ENCODE results near the gene LINGO1. TPM values are rescaled to one million over a fixed set of nuclear protein-coding genes. Genes with fewer than 3 reads are reported as not detected.

The LINGO1 gene
- total RNA-seq, 1 donor from 2014 or later: 18.8 TPM

DNA sequence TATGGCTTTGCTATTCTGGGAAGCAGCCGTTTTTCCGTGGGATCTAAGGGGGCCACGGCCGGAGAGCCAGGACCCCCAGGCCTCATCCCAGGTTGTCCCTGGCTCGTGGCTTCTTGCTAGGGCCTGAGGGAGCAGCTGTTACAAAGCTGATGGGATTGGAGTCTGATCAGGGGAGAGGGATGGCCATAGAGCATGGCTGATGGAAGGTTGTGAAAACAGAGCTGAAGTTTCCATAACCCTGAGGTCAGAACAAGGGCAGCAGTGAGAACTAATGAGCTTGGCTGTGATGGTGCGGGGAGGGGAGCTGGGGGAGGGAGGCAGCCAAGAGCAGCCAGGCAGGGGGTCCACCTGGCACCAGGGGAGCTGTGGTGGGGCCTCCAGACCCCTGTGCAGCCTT lies 63.0 kb downstream of the LINGO1 start:
- Mint-ChIP-seq H3K4me1 (ENCODE audit: unreplicated experiment) (peaks cover 10% of the 10 kb centered on the region), H3K4me3 (ENCODE audit: unreplicated experiment) (no peak overlapping the region), H3K9me3 (ENCODE audit: unreplicated experiment) (no peaks in the 10 kb centered on the region), H3K36me3 (ENCODE audit: low read depth, unreplicated experiment) (no peaks in the 10 kb centered on the region), H3K27ac (ENCODE audit: unreplicated experiment) (no peak overlapping the region), H3K27me3 (ENCODE audit: unreplicated experiment) (peaks cover 2% of the 10 kb centered on the region)
- TF ChIP-seq, protein P1, sequence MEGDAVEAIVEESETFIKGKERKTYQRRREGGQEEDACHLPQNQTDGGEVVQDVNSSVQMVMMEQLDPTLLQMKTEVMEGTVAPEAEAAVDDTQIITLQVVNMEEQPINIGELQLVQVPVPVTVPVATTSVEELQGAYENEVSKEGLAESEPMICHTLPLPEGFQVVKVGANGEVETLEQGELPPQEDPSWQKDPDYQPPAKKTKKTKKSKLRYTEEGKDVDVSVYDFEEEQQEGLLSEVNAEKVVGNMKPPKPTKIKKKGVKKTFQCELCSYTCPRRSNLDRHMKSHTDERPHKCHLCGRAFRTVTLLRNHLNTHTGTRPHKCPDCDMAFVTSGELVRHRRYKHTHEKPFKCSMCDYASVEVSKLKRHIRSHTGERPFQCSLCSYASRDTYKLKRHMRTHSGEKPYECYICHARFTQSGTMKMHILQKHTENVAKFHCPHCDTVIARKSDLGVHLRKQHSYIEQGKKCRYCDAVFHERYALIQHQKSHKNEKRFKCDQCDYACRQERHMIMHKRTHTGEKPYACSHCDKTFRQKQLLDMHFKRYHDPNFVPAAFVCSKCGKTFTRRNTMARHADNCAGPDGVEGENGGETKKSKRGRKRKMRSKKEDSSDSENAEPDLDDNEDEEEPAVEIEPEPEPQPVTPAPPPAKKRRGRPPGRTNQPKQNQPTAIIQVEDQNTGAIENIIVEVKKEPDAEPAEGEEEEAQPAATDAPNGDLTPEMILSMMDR (IDR thresholded peaks at IDR 0.05; ENCODE audit: unreplicated experiment): no peak
- no peak for DNase-seq (ENCODE audit: low spot score)

DNA sequence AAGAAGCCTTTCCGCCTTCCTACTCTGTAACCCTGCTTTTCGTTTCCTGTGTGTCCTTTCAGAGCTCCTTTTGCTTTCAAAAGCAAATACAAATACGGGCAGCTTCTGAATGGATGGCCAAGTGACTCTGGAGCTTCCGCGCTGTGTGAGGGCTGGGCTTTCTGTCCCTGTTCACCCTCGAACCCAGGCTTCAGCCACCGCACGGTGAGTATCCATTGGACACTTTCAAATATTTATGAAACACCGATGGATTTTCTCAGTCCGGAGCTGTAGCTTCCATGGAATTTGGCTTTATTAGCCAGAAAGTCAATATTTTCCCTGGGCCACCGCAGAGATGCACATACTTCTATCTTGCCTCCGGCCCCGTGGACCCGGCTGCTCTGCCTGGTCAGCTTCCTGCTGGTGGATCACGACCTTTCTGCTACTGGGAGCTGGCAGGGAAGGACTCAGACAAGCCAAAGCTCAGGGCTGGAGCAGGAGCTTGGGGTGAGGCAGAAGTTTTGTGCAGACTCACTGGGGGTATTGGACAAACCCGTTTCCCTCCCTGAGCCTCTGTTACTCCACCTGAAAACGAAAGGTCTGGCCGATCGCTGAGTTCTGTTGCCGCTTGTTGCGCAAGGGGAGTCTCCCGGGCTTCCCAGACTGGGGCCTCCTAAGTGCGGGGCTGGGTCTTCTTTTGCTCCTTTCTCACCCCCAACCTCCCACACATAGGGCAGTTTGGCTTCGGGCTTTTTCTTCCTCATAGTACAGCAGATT lies 63.6 kb downstream of the LINGO1 start:
- no peak for DNase-seq (ENCODE audit: low spot score)
- no peaks in the 10 kb centered on the region for H3K27me3 Mint-ChIP-seq (ENCODE audit: unreplicated experiment)
- TF ChIP-seq, protein P1 (IDR thresholded peaks at IDR 0.05; ENCODE audit: unreplicated experiment): no peak
- H3K9me3 Mint-ChIP-seq (ENCODE audit: unreplicated experiment): no peaks in the 10 kb centered on the region
- no peak overlapping the region for H3K27ac Mint-ChIP-seq (ENCODE audit: unreplicated experiment)
- H3K4me3 Mint-ChIP-seq (ENCODE audit: unreplicated experiment): no peak overlapping the region
- peaks cover 10% of the 10 kb centered on the region for H3K4me1 Mint-ChIP-seq (ENCODE audit: unreplicated experiment)
- no peaks in the 10 kb centered on the region for H3K36me3 Mint-ChIP-seq (ENCODE audit: low read depth, unreplicated experiment)

DNA sequence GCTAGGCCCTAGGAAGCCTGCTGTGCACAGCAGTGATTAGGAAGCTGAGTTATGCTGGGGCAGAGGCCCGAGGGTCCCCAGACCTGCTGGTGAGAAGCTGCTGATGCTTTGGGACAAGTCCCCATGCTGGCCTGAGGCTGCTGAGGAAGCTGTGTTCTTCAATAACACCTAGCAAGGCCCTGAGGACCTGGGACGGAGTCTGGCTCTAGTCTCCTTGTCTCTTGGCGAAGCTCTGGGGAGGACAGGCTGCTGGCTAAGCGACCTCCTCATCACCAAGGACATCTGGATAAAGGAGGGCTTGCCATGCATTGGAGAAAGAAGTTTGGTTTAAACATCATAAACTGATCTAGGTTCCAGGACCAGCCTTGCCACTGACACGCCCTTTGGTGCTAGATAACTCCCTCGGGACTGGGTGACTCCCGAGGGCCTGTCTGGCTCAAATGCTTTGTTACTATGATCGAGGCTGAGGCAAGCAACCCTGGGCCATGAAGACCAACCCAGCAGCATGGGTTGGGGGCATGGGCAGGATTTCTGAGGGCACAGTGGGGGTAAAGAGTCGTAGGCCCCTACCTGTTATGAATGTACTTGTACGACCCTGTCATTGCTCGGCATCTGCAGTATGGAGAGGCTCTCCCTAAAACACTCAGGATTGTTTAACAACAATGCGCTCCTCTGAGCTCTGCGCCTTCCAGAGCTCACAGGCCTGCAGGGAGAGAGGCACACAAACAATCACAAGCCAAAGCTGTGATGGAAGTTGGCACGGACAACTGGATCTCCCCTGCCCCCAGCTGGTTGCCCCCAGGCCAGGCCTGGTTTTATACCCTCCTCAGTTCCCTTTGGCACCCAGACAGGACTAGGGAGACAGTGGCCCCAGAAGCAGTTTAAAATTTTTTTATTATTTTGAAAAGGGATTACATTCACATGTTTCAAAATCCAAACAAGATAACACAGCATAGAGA lies 64.4 kb downstream of the LINGO1 start:
- no peaks in the 10 kb centered on the region for H3K36me3 Mint-ChIP-seq (ENCODE audit: low read depth, unreplicated experiment)
- no peaks in the 10 kb centered on the region for H3K9me3 Mint-ChIP-seq (ENCODE audit: unreplicated experiment)
- no peaks in the 10 kb centered on the region for H3K27me3 Mint-ChIP-seq (ENCODE audit: unreplicated experiment)
- H3K4me1 Mint-ChIP-seq (ENCODE audit: unreplicated experiment): peaks cover 10% of the 10 kb centered on the region
- TF ChIP-seq, protein P1 (IDR thresholded peaks at IDR 0.05; ENCODE audit: unreplicated experiment): no peak
- no peak overlapping the region for H3K4me3 Mint-ChIP-seq (ENCODE audit: unreplicated experiment)
- no peak overlapping the region for H3K27ac Mint-ChIP-seq (ENCODE audit: unreplicated experiment)
- DNase-seq (ENCODE audit: low spot score): no peak

DNA sequence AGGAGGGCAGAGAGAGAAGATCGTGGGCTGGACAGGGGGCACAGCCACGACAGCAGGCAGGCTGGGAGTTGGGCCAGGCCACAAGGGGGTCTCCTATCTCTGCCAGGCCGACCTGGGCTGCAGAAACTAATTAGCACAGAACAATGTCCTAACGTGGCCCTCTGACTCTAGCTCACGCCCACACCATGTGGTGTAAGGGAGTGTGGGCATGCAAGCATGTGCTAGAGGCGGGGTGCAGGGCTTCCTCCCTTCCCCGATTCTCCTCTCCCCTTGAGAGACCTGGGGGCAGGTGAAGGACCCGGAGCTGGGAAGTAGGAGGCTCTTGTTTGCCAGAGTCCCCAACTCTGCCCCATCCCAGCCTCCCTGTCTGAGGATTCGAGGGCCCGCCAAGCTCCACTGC lies 65.5 kb downstream of the LINGO1 start:
- no peaks in the 10 kb centered on the region for H3K27me3 Mint-ChIP-seq (ENCODE audit: unreplicated experiment)
- peaks cover 10% of the 10 kb centered on the region for H3K4me1 Mint-ChIP-seq (ENCODE audit: unreplicated experiment)
- no peak overlapping the region for H3K4me3 Mint-ChIP-seq (ENCODE audit: unreplicated experiment)
- H3K9me3 Mint-ChIP-seq (ENCODE audit: unreplicated experiment): no peaks in the 10 kb centered on the region
- H3K27ac Mint-ChIP-seq (ENCODE audit: unreplicated experiment): no peak overlapping the region
- H3K36me3 Mint-ChIP-seq (ENCODE audit: low read depth, unreplicated experiment): no peaks in the 10 kb centered on the region
- TF ChIP-seq, protein P1 (IDR thresholded peaks at IDR 0.05; ENCODE audit: unreplicated experiment): no peak
- no peak for DNase-seq (ENCODE audit: low spot score)

Measured in endothelial cell (in vitro differentiated cells).